ENCODE results near the gene RNU1-1.
"Not testable (repeated sequence)": the region's sequence is repeated elsewhere in the genome, so short reads cannot be mapped to it uniquely, and the experiment has no call there.

Gene RNU1-1

DNA sequence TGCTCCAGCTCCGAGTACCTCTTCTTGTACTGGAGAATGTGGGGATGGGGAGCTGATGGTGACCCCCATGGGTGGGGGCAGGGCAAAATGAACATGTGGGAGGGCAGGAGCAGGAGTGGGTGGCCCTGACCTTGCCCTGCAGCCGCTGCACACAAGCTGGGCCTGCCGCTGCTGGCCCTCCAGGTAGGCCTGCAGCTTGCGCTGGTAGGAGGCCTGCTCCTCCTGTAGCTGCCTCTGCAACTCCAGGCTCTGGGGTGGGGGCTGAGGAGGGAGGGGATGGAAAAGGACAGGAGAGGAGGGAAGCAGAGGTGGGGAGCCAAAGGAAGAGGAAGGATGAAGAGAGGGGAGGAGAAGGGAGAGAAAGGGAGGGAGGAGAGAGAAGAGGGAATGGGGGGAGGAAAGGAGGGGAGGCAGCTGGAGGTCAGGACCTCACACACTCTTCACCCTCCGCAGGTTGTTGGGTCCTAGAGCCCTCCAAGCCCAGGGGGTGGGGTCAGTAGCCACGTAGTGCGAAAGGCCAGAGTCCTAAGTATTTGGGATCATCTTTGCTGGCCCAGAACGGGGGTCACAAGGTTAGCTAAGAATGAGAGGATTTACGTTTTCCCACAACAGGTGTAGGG is 22.9 kb downstream of the RNU1-1 start:
- no peak for DNase-seq

DNA sequence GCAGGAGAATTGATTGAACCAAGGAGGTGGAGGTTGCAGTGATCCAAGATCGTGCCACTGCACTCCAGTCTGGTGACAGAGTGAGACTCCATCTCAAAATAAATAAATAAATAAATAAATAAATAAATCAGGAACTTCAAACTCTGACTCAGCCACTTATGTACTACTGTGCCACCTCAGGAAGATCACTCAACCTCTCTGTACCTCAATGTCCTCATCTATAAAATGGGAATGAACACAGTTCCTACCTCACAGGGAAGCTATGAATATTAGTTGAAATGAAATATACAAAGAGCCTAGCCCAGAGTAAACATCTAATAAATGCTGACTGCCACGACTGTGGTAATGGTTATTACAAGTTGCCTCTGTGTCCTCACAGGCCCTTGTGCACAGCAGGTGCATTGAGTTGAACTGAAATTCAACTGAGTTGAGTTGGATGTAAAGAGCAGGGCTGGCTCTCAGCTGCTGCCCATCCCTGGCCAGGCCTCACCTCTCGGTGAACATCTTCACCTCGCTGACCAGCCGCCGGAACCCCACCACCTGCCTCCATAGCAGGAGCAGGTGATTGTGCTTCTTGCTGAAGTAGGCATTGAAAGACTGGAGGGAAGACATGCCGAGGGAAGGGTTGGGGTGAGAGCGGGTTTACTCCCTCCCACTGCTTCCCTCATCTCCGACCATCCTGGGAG is 24.7 kb downstream of the RNU1-1 start:
- DNase-seq = not testable (repeated sequence)

DNA sequence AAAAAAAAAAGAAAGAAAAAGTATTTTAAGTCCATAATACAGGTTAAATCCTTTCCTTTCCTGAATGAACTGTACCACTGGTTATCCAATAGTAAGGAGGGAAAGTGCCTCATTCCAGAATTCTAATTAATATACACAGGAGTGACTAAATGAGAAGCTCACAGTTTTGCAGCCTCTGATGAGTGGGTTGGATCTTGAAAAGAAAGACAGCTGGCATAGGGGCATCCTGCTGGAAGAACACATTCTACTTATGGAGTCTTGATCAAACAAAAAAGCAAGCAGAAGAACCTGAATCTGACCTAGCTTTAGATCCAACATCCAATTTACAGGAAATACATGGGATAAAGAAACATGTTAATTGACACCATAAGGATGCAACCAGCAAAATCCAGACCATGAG is 27.1 kb downstream of the RNU1-1 start:
- DNase-seq = not testable (repeated sequence)

DNA sequence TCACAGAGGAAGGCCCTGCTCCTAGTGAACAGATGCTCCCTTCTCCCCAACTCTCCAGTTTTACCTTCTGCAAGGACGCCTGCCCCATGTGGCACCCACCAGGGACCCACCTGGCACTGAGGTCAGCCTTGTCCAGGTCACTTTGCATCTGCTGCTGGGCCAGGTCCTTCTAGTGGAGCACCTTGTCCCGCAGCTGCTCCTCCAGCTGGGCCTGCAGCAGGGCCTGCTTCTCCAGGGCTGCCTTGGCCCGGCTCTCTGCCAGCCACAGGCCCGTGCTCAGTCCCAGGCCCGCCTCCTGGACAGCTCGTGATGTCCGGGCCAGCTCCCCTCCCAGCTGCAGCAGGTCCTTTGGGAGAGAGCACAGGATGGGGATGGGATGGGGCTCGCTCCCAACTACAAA is 27.8 kb downstream of the RNU1-1 start:
- not testable (repeated sequence) for DNase-seq

GRCh38 chr1:16484931-16485330 is 29.2 kb downstream of the RNU1-1 start:
- no peak for DNase-seq

GRCh38 chr1:16484501-16484835 is 29.6 kb downstream of the RNU1-1 start:
- DNase-seq = no peak

DNA sequence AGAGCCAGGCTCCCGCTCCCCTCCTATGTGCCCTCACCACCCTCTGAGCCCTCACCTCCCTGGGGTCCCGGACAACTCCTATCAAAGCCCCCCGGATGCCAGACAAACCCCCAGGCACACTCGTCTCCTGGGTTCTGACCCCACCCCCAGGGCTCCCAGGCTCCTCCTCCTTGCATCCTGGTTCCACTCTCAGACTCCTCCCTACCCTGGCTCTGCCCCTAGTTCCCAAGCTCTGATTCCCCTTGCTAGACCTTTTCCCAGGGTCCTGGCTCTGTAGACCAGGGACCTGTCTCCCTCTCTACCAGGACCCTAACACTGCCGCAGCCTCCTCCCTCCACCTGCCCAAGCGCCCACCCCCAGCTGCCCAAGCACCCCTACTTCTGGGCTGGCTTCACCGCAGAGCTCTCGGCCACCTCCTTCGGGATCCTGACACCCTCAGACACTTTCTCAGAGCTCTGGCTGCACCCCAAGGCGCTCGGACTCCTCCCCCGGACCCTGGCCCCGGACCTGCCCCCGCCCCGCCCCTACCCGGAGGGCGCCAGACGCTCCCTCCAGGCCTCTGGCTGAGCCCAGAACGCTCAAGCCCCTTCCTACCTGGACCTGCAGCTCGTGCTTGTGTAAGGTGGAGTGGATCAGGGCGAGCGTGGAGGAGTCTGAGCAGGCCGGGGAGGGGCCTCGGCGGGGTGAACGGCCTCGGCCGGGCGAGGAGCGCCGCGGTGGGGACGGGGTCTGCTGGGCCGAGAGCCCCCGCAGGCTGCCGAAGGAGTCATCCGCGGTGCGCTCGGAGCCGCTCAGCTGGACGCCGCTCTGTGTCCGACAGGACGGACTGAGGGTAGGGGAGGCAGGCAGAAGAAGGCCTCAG is 30.2 kb downstream of the RNU1-1 start:
- DNase-seq = not testable (repeated sequence)

- not testable (repeated sequence) for DNase-seq
These were observed 30.9 kb downstream of the RNU1-1 start for GRCh38 chr1:16483146-16483545.

DNA sequence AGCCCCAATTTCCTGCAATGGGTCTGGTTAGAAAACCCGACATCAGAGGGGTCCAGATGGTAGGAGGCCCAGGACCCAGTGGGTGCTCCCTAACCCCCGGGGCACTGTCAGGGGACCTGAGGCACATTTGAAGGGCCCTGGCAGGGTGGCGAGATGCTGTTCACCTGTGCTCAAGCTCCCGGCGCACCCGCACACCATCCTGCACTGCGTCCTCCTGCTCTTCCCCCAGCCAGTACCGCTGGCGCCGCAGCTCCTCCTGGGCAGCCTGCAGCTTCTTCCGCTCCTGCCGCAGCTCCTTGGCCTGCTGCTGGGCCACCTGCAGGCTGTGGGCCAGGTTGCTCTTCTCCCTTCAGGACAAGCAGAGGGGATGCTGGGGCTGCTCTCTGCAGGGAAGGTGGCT is 36.0 kb downstream of the RNU1-1 start:
- DNase-seq = no peak

DNA sequence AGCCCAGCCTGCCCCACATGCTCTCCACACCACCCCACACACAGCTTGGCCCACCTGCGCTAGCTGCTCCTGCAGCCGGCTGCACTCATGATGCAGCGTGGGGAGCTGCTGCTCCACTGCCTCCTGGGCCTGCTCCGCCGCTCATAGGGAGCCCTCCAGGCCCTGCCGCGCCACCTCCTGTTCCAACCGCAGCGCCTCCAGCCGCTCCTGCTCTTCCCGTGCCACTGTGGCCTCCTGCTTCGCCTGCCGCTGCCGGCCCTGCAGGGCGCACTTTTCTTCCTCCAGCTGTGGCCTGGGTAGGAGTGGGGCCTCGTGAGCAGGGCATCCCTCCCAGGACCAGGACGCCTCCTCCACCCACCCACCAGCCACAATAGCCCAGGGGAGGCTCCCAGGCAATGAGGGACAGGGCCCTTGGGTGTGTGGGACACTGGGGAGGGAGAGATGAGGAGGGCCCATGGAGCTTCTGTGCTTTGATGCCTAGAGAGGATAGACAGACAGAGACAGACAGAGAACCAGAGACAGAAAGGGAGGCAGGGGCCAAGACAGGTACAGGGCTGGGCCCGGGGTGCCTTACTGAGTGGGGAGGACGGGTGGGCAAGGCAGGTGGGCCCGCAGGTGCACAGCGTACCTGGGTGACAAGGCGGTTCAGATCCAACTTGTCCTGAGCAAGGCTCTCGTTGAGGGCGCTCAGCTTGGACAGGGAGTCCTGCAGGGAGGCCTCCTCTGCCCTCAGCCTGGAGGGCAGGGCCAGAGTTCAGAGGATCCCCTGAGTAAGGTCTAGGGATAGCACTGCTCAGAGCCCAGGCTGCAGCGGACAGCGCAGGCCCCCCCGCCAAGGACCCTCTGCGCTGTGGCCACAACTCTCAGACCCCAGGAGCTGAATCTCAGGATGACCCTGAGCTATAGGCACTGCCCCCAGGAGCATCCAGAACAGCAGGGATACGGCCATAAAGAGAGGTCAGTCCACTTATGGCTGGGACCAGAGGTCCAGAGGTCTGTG is 38.0 kb downstream of the RNU1-1 start:
- not testable (repeated sequence) for DNase-seq

GRCh38 chr1:16474891-16475290 is 39.2 kb downstream of the RNU1-1 start:
- not testable (repeated sequence) for DNase-seq

- DNase-seq = no peak
These were observed 39.8 kb downstream of the RNU1-1 start for GRCh38 chr1:16474166-16474800.

DNA sequence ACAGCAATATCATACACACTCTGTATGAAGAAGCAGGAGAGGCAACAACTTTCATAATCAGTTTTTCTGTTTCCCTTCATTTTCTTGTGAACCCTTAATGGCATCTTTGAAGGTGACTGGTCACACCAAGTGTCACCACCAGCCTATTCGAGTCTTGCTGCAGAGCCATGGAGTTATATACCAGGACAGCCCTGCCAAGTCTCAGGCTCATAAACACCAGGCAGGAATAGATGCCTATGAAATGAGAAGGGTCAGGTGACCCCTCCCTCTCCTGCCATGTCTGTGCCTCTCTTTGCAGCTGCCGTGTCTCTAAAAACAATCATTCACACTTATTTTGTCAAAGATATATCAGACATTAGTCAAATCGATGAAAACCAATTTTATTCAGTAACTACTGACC is 45.5 kb downstream of the RNU1-1 start:
- no peak for DNase-seq

DNA sequence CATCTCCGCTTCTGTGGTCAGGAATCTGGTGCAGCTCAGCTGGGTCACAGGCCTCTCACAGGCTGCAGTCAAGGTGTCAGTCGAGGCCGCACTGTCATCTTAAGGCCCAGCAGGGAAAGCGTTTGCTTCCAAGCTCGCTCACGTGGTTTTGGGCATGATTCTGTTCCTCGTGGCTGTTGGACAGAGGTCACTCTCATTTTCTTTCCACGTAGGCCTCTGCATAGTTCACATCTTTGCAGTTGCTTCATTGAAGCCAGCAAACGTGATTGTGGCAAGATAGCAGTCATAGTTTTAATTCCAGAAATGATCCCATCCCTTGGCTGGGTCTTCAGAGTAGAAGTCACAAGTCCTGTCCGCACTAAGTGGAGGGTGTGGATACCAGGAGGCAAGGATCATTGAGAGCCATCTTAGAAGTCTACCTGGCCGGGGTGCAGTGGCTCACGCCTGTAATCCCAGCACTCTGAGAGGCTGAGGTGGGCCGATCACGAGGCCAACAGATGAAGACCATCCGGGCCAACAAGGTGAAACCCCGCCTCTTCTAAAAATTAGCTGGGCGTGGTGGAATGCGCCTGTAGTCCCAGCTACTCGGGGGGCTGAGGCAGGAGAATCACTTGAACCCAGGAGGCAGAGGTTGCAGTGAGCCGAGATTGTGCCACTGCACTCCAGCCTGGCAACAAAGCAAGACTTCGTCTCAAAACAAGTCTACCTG is 49.0 kb downstream of the RNU1-1 start:
- DNase-seq = no peak
